ENCODE measurements around the gene ACOT8. TPM values are rescaled to one million over a fixed set of nuclear protein-coding genes. Genes with fewer than 3 reads are reported as not detected.
A peak's percentile ranks its signal among the peaks of the same experiment; 100 is the strongest.
"Not testable (repeated sequence)": the region's sequence is repeated elsewhere in the genome, so short reads cannot be mapped to it uniquely, and the experiment has no call there.

The ACOT8 gene
- total RNA-seq, 1 experiment from 2014 or later: 31.0 TPM

GRCh38 chr20:45813489-45813888 lies 43.7 kb downstream of the ACOT8 start:
- H3K4me3 ChIP-seq: peak overlapping the region; percentile 89
- H3K9me3 ChIP-seq (replicated peaks): no peaks in the 10 kb centered on the region
- DNase-seq: no peak
- no peaks in the 10 kb centered on the region for H3K27me3 ChIP-seq
- peaks cover 27% of the 10 kb centered on the region; the same call in 1 of the 2 replicates for H3K4me1 ChIP-seq
- H3K36me3 ChIP-seq: peaks cover 67% of the 10 kb centered on the region
- peak overlapping the region; percentile 96 for H3K27ac ChIP-seq

- Histone ChIP-seq H3K4me3 (peak overlapping the region; percentile 89), H3K4me1 (peaks cover 25% of the 10 kb centered on the region; the same call in 1 of the 2 replicates), H3K27ac (peak overlapping the region; percentile 96), H3K36me3 (peaks cover 70% of the 10 kb centered on the region), H3K9me3 (replicated peaks) (no peaks in the 10 kb centered on the region), H3K27me3 (no peaks in the 10 kb centered on the region)
- DNase-seq: no peak
Measured at GRCh38 chr20:45813006-45813340, 44.2 kb downstream of the ACOT8 start.

- H3K4me3 ChIP-seq: peak within 1 kb of the TSS; percentile 89
- peak within 1 kb of the TSS; percentile 96 for H3K27ac ChIP-seq
- H3K4me1 ChIP-seq: peaks cover 19% of the 10 kb centered on the region; the same call in 1 of the 2 replicates
- H3K36me3 ChIP-seq: peaks cover 75% of the 10 kb centered on the region
- peak; percentile 100 for DNase-seq
- H3K27me3 ChIP-seq: no peaks in the 10 kb centered on the region
- H3K9me3 ChIP-seq (replicated peaks): no peaks in the 10 kb centered on the region
Measured at GRCh38 chr20:45812157-45813005, 44.8 kb downstream of the ACOT8 start, which contains the start of gene UBE2C. TSS of gene UBE2C (plus strand) at chr20:45812644. CDS start at chr20:45812696, 52 bp downstream.

GRCh38 chr20:45810191-45810970 lies 46.8 kb downstream of the ACOT8 start:
- H3K4me3 ChIP-seq: no peak overlapping the region
- H3K27ac ChIP-seq: no peak overlapping the region
- peaks cover 72% of the 10 kb centered on the region for H3K36me3 ChIP-seq
- H3K27me3 ChIP-seq: no peaks in the 10 kb centered on the region
- no peaks in the 10 kb centered on the region for H3K9me3 ChIP-seq (replicated peaks)
- peaks cover 3% of the 10 kb centered on the region; the same call in 1 of the 2 replicates for H3K4me1 ChIP-seq
- DNase-seq: no peak

GRCh38 chr20:45801851-45802250 lies 55.3 kb downstream of the ACOT8 start:
- Histone ChIP-seq H3K4me1 (no peaks in the 10 kb centered on the region), H3K9me3 (replicated peaks) (no peaks in the 10 kb centered on the region), H3K27me3 (no peaks in the 10 kb centered on the region), H3K4me3 (no peak overlapping the region), H3K27ac (no peak overlapping the region), H3K36me3 (peaks cover 52% of the 10 kb centered on the region)
- DNase-seq: no peak

- Histone ChIP-seq H3K4me1 (no peaks in the 10 kb centered on the region), H3K4me3 (no peak overlapping the region), H3K27ac (no peak overlapping the region), H3K36me3 (peaks cover 49% of the 10 kb centered on the region), H3K9me3 (replicated peaks) (no peaks in the 10 kb centered on the region), H3K27me3 (no peaks in the 10 kb centered on the region)
- peak; percentile 79 to 92 for DNase-seq
Measured at GRCh38 chr20:45798935-45799642, 58.1 kb downstream of the ACOT8 start.

- not testable (repeated sequence) for H3K27ac ChIP-seq; H3K9me3 ChIP-seq (replicated peaks); H3K27me3 ChIP-seq; H3K4me3 ChIP-seq; H3K4me1 ChIP-seq; DNase-seq
- H3K36me3 ChIP-seq: peaks cover 38% of the 10 kb centered on the region
Measured at GRCh38 chr20:45797955-45798354, 59.2 kb downstream of the ACOT8 start.

GRCh38 chr20:45797510-45797909 lies 59.7 kb downstream of the ACOT8 start:
- not testable (repeated sequence) for H3K27me3 ChIP-seq; H3K4me1 ChIP-seq; H3K27ac ChIP-seq; H3K4me3 ChIP-seq; H3K9me3 ChIP-seq (replicated peaks); DNase-seq
- peaks cover 35% of the 10 kb centered on the region for H3K36me3 ChIP-seq

GRCh38 chr20:45796337-45797065 lies 60.7 kb downstream of the ACOT8 start:
- Histone ChIP-seq H3K4me1 (peaks cover 4% of the 10 kb centered on the region; the same call in 1 of the 2 replicates), H3K9me3 (replicated peaks) (no peaks in the 10 kb centered on the region), H3K36me3 (peaks cover 29% of the 10 kb centered on the region), H3K4me3 (no peak overlapping the region), H3K27me3 (no peaks in the 10 kb centered on the region), H3K27ac (no peak overlapping the region)
- DNase-seq: no peak

- no peak for DNase-seq
- peak overlapping the region; percentile 33; the same call in 1 of the 2 replicates for H3K27ac ChIP-seq
- peak overlapping the region; percentile 93 for H3K4me3 ChIP-seq
- H3K9me3 ChIP-seq (replicated peaks): no peaks in the 10 kb centered on the region
- H3K36me3 ChIP-seq: peaks cover 23% of the 10 kb centered on the region
- peaks cover 9% of the 10 kb centered on the region; the same call in 1 of the 2 replicates for H3K27me3 ChIP-seq
- peaks cover 4% of the 10 kb centered on the region; the same call in 1 of the 2 replicates for H3K4me1 ChIP-seq
Measured at GRCh38 chr20:45792317-45793118, 64.7 kb downstream of the ACOT8 start.

Other genes with a start within 250 kb of the ACOT8 start
- not detected in 2 replicates for gene WFDC10A, start 227.7 kb downstream of the ACOT8 start, total RNA-seq (2014; rRNA removed; shearing (Covaris generic))
- gene WFDC9, start 226.1 kb downstream of the ACOT8 start, total RNA-seq (2014; rRNA removed; shearing (Covaris generic)): not detected in 2 replicates
- not detected in 2 replicates for gene WFDC11, start 187.2 kb downstream of the ACOT8 start, total RNA-seq (2014; rRNA removed; shearing (Covaris generic))
- not detected in 2 replicates for gene WFDC13, start 155.4 kb downstream of the ACOT8 start, total RNA-seq (2014; rRNA removed; shearing (Covaris generic))
- gene WFDC10B, start 152.4 kb downstream of the ACOT8 start, total RNA-seq (2014; rRNA removed; shearing (Covaris generic)): not detected in 2 replicates
- not detected in 2 replicates for gene SPINT4, start 135.0 kb downstream of the ACOT8 start, total RNA-seq (2014; rRNA removed; shearing (Covaris generic))
- 0.12 and 0.73 TPM in 2 replicates for gene WFDC3, start 65.5 kb downstream of the ACOT8 start, total RNA-seq (2014; rRNA removed; shearing (Covaris generic))
- gene DNTTIP1, start 65.4 kb downstream of the ACOT8 start, total RNA-seq (2014; rRNA removed; shearing (Covaris generic)): 54.8 and 59.1 TPM in 2 replicates
- 612 and 615 TPM in 2 replicates for gene UBE2C, start 44.7 kb downstream of the ACOT8 start, total RNA-seq (2014; rRNA removed; shearing (Covaris generic))
- 0.73 and 0.75 TPM in 2 replicates for gene TNNC2, start 30.1 kb downstream of the ACOT8 start, total RNA-seq (2014; rRNA removed; shearing (Covaris generic))
- gene SNX21, start 23.6 kb downstream of the ACOT8 start, total RNA-seq (2014; rRNA removed; shearing (Covaris generic)): 17.1 and 18.3 TPM in 2 replicates
- 6.2 TPM in 2 replicates for gene ZSWIM3, start 222 bp upstream of the ACOT8 start, total RNA-seq (2014; rRNA removed; shearing (Covaris generic))
- 20.5 and 23.2 TPM in 2 replicates for gene ZSWIM1, start 23.8 kb upstream of the ACOT8 start, total RNA-seq (2014; rRNA removed; shearing (Covaris generic))
- gene SPATA25, start 30.2 kb upstream of the ACOT8 start, total RNA-seq (2014; rRNA removed; shearing (Covaris generic)): 2.1 and 2.8 TPM in 2 replicates
- 3.9 and 6.7 TPM in 2 replicates for gene NEURL2, start 33.8 kb upstream of the ACOT8 start, total RNA-seq (2014; rRNA removed; shearing (Covaris generic))
- 85.2 and 91.4 TPM in 2 replicates for gene CTSA, start 33.9 kb upstream of the ACOT8 start, total RNA-seq (2014; rRNA removed; shearing (Covaris generic))
- 14.5 and 15.6 TPM in 2 replicates for gene PLTP, start 54.8 kb upstream of the ACOT8 start, total RNA-seq (2014; rRNA removed; shearing (Covaris generic))
- 20.6 and 21.7 TPM in 2 replicates for gene PCIF1, start 77.3 kb upstream of the ACOT8 start, total RNA-seq (2014; rRNA removed; shearing (Covaris generic))
- 12.5 and 14.2 TPM in 2 replicates for gene ZNF335, start 114.8 kb upstream of the ACOT8 start, total RNA-seq (2014; rRNA removed; shearing (Covaris generic))
- gene MMP9, start 151.5 kb upstream of the ACOT8 start, total RNA-seq (2014; rRNA removed; shearing (Covaris generic)): 0.06 TPM in 1 of 2 replicates, not detected in the other
- 3.8 and 8.6 TPM in 2 replicates for gene SLC12A5, start 171.8 kb upstream of the ACOT8 start, total RNA-seq (2014; rRNA removed; shearing (Covaris generic))
- gene NCOA5, start 232.6 kb upstream of the ACOT8 start, total RNA-seq (2014; rRNA removed; shearing (Covaris generic)): 49.5 and 50.5 TPM in 2 replicates